Measurements from ENCODE around the gene MAPKAPK2.

DNA sequence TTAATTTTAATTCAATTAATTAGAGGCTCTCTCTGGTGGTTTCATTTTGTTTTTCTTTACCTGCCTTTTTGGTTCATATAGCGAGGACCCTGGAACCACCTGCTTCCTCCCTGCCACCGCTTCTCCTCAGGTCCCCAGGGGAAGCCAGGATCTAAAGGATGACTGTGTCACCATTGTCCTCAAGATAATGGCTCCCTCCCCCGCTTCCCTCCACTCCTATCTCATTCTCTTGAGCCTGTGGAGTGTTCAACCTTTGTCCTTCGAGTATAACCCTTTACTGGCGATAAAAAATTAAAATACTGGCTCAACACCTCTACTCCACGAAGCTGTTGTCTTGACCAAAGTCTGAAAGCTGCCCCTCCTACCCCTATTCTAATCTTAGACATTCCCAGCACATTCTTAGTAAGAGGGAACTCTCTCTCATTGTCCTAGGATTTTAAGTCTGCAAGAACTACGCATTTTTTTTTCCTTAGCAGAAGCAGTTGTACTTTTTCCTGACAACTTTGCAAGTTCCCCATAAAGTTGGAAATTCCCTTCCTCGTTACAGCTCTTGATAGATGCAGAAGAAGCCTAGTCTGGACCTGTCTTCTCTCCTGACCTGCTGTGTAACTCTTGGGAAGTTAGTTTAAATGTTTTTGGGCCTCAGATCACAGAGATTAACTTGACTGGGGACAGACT, 12.6 kb upstream of the MAPKAPK2 start:
- TF ChIP-seq, protein P1, sequence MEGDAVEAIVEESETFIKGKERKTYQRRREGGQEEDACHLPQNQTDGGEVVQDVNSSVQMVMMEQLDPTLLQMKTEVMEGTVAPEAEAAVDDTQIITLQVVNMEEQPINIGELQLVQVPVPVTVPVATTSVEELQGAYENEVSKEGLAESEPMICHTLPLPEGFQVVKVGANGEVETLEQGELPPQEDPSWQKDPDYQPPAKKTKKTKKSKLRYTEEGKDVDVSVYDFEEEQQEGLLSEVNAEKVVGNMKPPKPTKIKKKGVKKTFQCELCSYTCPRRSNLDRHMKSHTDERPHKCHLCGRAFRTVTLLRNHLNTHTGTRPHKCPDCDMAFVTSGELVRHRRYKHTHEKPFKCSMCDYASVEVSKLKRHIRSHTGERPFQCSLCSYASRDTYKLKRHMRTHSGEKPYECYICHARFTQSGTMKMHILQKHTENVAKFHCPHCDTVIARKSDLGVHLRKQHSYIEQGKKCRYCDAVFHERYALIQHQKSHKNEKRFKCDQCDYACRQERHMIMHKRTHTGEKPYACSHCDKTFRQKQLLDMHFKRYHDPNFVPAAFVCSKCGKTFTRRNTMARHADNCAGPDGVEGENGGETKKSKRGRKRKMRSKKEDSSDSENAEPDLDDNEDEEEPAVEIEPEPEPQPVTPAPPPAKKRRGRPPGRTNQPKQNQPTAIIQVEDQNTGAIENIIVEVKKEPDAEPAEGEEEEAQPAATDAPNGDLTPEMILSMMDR (IDR thresholded peaks at IDR 0.05), result no peak
- no peak for TF ChIP-seq POLR2A (IDR thresholded peaks at IDR 0.05)

All from sigmoid colon (tissue), 3 donors.